Measurements from ENCODE around the gene APOM. TPM values are rescaled to one million over a fixed set of nuclear protein-coding genes. Genes with fewer than 3 reads are reported as not detected.

APOM gene
- total and polyA plus RNA-seq, 2 of the 4 experiments (the other 2 are of a cell fraction), result 1.4 to 3.8 TPM

DNA sequence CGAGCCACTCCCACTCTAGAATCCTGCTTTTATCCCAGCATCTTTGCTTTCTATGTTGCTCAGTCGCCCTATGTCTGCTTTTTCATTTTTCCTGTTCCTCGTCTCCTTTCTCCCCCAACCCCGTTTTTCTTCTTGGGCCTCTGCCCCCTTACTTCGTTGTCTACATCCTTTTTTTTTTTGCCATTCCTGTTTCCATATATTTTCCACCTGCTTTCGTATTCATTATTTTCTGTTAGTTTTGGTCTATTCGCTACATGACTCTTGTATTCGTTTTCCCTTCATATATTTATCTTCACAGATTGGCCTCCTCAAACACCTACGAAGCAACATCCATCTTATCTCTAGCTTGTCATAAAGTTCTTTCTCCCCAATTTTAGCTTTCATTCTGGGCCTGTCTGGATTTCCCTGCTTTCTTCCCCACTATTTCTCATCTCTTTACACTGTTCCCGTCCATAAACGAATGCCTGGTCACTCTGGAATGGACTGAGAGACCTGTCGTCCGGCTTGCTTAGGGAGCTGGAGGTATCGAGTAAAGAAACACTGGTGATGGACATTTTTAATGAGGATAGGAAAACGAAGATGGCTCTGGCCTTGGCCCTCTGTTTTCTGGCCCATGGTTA lies 34.3 kb upstream of the APOM start:
- H2BK20ac ChIP-seq (ENCODE audit: low read depth, low read length), result no peak overlapping the region
- peak overlapping the region; percentile 98 for H3K4ac ChIP-seq (ENCODE audit: low read depth, low read length)
- peak overlapping the region; percentile 99 for H3K27ac ChIP-seq (ENCODE audit: insufficient read depth, low read length)
- H3K56ac ChIP-seq (ENCODE audit: extremely low read depth, insufficient read depth, low read length), result peak overlapping the region; percentile 97
- peak overlapping the region; percentile 79 for H4K5ac ChIP-seq (ENCODE audit: low read depth, low read length)
- H3K27me3 ChIP-seq (ENCODE audit: control insufficient read depth, insufficient read depth, low read length), result no peaks in the 10 kb centered on the region
- H3K4me2 ChIP-seq (ENCODE audit: low read depth, low read length), result peak overlapping the region; percentile 98
- H3K14ac ChIP-seq (replicated peaks; ENCODE audit: low read depth, low read length), result peak overlapping the region; percentile 100
- peaks cover 12 to 44% of the 10 kb centered on the region in 2 experiments for H3K79me1 ChIP-seq (ENCODE audit: low read depth in 1 of 2, low read length in 2 of 2)
- H3K9me1 ChIP-seq (ENCODE audit: insufficient read depth, low read length), result peaks cover 6% of the 10 kb centered on the region
- 1% methylated on average over 10 of the region's 15 CpGs; no CpG with 5 or more reads in 1 of the 2 experiments for WGBS, 2 experiments (ENCODE audit: extremely low coverage in 2 of 2, insufficient read length in 1 of 2)
- ChIA-PET POLR2A (ENCODE audit: unreplicated experiment) (interaction anchor here (0.6 kb wide), 1 partner anchor 243 kb away, joined by 3 read pairs; no protein-coding TSS in a partner anchor), CTCF (interaction anchor here (1.3 kb wide), 1 partner anchor 16 kb away, joined by 4 read pairs; no protein-coding TSS in a partner anchor)
- in situ Hi-C loops (cut with MboI; ENCODE audit: low sequenced_read_pairs), result no loop called here
- peaks cover 46% of the 10 kb centered on the region for H4K20me1 ChIP-seq (ENCODE audit: insufficient read depth, low read length)
- ATAC-seq (ENCODE audit: low read depth) (no peak), DNase-seq (no peak)
- peak overlapping the region; percentile 77 for H2BK120ac ChIP-seq (ENCODE audit: low read depth, low read length)
- H3K36me3 ChIP-seq (ENCODE audit: control insufficient read depth, insufficient read depth, low read length), result peaks cover 35% of the 10 kb centered on the region
- H3K9ac ChIP-seq (ENCODE audit: low read depth, low read length), result peak overlapping the region; percentile 100
- no peaks in the 10 kb centered on the region for H3K4me1 ChIP-seq (ENCODE audit: control insufficient read depth, insufficient read depth, low read length)
- H2AFZ ChIP-seq (replicated peaks; ENCODE audit: low read length, poor library complexity), result peak overlapping the region; percentile 92
- TSS peak; percentile 77 for BruUV-seq (replicated peaks)
- H3K4me3 ChIP-seq (ENCODE audit: insufficient read depth, low read depth, low read length), result peak overlapping the region; percentile 81
- peak overlapping the region; percentile 99 for H4K8ac ChIP-seq (ENCODE audit: low read depth in 2 of 2, low read length in 2 of 2)
- H3K18ac ChIP-seq (ENCODE audit: low read depth, low read length), result peak overlapping the region; percentile 78
- H2AK9ac ChIP-seq (replicated peaks; ENCODE audit: low read depth, low read length, poor library complexity), result peak overlapping the region; percentile 100
- no peaks in the 10 kb centered on the region for H3K9me3 ChIP-seq (ENCODE audit: control insufficient read depth, insufficient read depth, low read length)
- peak overlapping the region; percentile 97 for H2AK5ac ChIP-seq (ENCODE audit: low read depth, low read length)
- peak overlapping the region; percentile 98 for H2BK5ac ChIP-seq (ENCODE audit: low read depth, low read length, poor library complexity, severe bottlenecking)
- peak overlapping the region; percentile 98 for H4K91ac ChIP-seq (ENCODE audit: insufficient read depth, low read depth, low read length)
- dilution Hi-C loops (cut with HindIII; ENCODE audit: low sequenced_read_pairs, unreplicated experiment), result no loop called here
- H2BK15ac ChIP-seq (ENCODE audit: low read depth, low read length), result peak overlapping the region; percentile 66; the same call in 2 of the 3 replicates
- H3K23ac ChIP-seq (ENCODE audit: low read depth, low read length), result peak overlapping the region; percentile 99
- intact Hi-C loops (cut with micrococcal nuclease), result no loop called here
- TF ChIP-seq, protein P1, sequence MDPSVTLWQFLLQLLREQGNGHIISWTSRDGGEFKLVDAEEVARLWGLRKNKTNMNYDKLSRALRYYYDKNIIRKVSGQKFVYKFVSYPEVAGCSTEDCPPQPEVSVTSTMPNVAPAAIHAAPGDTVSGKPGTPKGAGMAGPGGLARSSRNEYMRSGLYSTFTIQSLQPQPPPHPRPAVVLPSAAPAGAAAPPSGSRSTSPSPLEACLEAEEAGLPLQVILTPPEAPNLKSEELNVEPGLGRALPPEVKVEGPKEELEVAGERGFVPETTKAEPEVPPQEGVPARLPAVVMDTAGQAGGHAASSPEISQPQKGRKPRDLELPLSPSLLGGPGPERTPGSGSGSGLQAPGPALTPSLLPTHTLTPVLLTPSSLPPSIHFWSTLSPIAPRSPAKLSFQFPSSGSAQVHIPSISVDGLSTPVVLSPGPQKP (IDR thresholded peaks at IDR 0.05; ENCODE audit: borderline replicate concordance, low read depth, low read length), result no peak

Measured in IMR-90 (cell line).